Skeletal muscle tissue (tissue), 4 donors: Measurements from ENCODE around the gene SETSIP. TPM values are rescaled to one million over a fixed set of nuclear protein-coding genes. Genes with fewer than 3 reads are reported as not detected.

Source experiments
- H3K27ac ChIP-seq: one replicate; pipeline ENCODE4 v1.7.0; 2013; ENCODE audit warnings: mild to moderate bottlenecking, low read depth, low read length, inconsistent platforms
- H3K27me3 ChIP-seq, 3 donors: one replicate each; pipeline ENCODE4 v1.7.0; 2013; ENCODE audit warnings: low read length in 3 of 3; ENCODE audit not compliant: control insufficient read depth in 3 of 3, insufficient read depth in 3 of 3
- H3K36me3 ChIP-seq, 3 donors: one replicate each; pipeline ENCODE4 v1.7.0; 2013; ENCODE audit warnings: low read length in 3 of 3; ENCODE audit not compliant: control insufficient read depth in 3 of 3, insufficient read depth in 3 of 3
- H3K4me1 ChIP-seq, 3 donors: one replicate each; pipeline ENCODE4 v1.7.0; 2013; ENCODE audit warnings: low read length in 3 of 3, mild to moderate bottlenecking in 3 of 3; ENCODE audit not compliant: control insufficient read depth in 3 of 3, insufficient read depth in 3 of 3
- H3K4me3 ChIP-seq, 3 donors: one replicate each; pipeline ENCODE4 v1.7.0; 2013; ENCODE audit warnings: low read length in 3 of 3
- H3K9ac ChIP-seq, 3 donors: one replicate each; pipeline ENCODE4 v1.7.0; 2013; ENCODE audit warnings: low read length in 3 of 3, mild to moderate bottlenecking in 3 of 3, moderate library complexity in 2 of 3, low read depth in 1 of 3
- H3K9me3 ChIP-seq, 3 donors: one replicate each; pipeline ENCODE4 v1.7.0; 2013; ENCODE audit warnings: low read length in 3 of 3; ENCODE audit not compliant: control insufficient read depth in 3 of 3
- total RNA-seq: library from RNA; depleted of rRNA; stranded (reverse); fragments of >200 nt; gene quantifications from one replicate; pipeline ENCODE4 v1.2.3, GENCODE V29; 2014
- donor health status: Osteomylitis.

The SETSIP gene
- total RNA-seq, 1 donor from 2014 or later, result not detected

- Histone ChIP-seq H3K9ac (no peak overlapping the region), H3K4me1 (no peaks in the 10 kb centered on the region), H3K9me3 (no peaks in the 10 kb centered on the region), H3K4me3 (no peak overlapping the region), H3K27ac (no peak overlapping the region), H3K27me3 (no peaks in the 10 kb centered on the region), H3K36me3 (no peaks in the 10 kb centered on the region)
These were observed 4.3 kb downstream of the SETSIP start for GRCh38 chr1:92070892-92071291.

GRCh38 chr1:92066321-92066720 is 8.9 kb downstream of the SETSIP start:
- Histone ChIP-seq H3K9ac (no peak overlapping the region), H3K27ac (no peak overlapping the region), H3K4me3 (no peak overlapping the region), H3K36me3 (no peaks in the 10 kb centered on the region), H3K27me3 (no peaks in the 10 kb centered on the region), H3K9me3 (no peaks in the 10 kb centered on the region), H3K4me1 (no peaks in the 10 kb centered on the region)

GRCh38 chr1:92065042-92065441 is 10.2 kb downstream of the SETSIP start:
- Histone ChIP-seq H3K4me3 (no peak overlapping the region), H3K27me3 (no peaks in the 10 kb centered on the region), H3K36me3 (no peaks in the 10 kb centered on the region), H3K27ac (no peak overlapping the region), H3K9me3 (no peaks in the 10 kb centered on the region), H3K9ac (no peak overlapping the region), H3K4me1 (no peaks in the 10 kb centered on the region)

- Histone ChIP-seq H3K4me3 (no peak overlapping the region), H3K9me3 (no peaks in the 10 kb centered on the region), H3K4me1 (no peaks in the 10 kb centered on the region), H3K9ac (no peak overlapping the region), H3K27me3 (no peaks in the 10 kb centered on the region), H3K36me3 (no peaks in the 10 kb centered on the region), H3K27ac (no peak overlapping the region)
These were observed 23.3 kb downstream of the SETSIP start for GRCh38 chr1:92051948-92052347.

GRCh38 chr1:92045766-92046495 is 29.3 kb downstream of the SETSIP start:
- Histone ChIP-seq H3K36me3 (no peaks in the 10 kb centered on the region), H3K4me3 (no peak overlapping the region), H3K27ac (no peak overlapping the region), H3K27me3 (no peaks in the 10 kb centered on the region), H3K9me3 (no peaks in the 10 kb centered on the region), H3K4me1 (no peaks in the 10 kb centered on the region), H3K9ac (no peak overlapping the region)

GRCh38 chr1:92043621-92044020 is 31.6 kb downstream of the SETSIP start:
- H3K4me1 ChIP-seq, result no peaks in the 10 kb centered on the region
- H3K27ac ChIP-seq, result no peak overlapping the region
- H3K36me3 ChIP-seq, result no peaks in the 10 kb centered on the region
- no peak overlapping the region for H3K9ac ChIP-seq
- H3K27me3 ChIP-seq, result no peaks in the 10 kb centered on the region
- H3K9me3 ChIP-seq, result no peaks in the 10 kb centered on the region
- H3K4me3 ChIP-seq, result no peak overlapping the region

GRCh38 chr1:92040971-92041370 is 34.2 kb downstream of the SETSIP start:
- Histone ChIP-seq H3K4me1 (no peaks in the 10 kb centered on the region), H3K27me3 (no peaks in the 10 kb centered on the region), H3K27ac (no peak overlapping the region), H3K9me3 (no peaks in the 10 kb centered on the region), H3K36me3 (no peaks in the 10 kb centered on the region), H3K9ac (no peak overlapping the region), H3K4me3 (no peak overlapping the region)

GRCh38 chr1:92038695-92039346 is 36.4 kb downstream of the SETSIP start:
- no peaks in the 10 kb centered on the region for H3K36me3 ChIP-seq
- no peaks in the 10 kb centered on the region for H3K4me1 ChIP-seq
- no peak overlapping the region for H3K9ac ChIP-seq
- no peaks in the 10 kb centered on the region for H3K27me3 ChIP-seq
- H3K27ac ChIP-seq, result no peak overlapping the region
- no peaks in the 10 kb centered on the region for H3K9me3 ChIP-seq
- H3K4me3 ChIP-seq, result no peak overlapping the region

- no peaks in the 10 kb centered on the region for H3K36me3 ChIP-seq
These were observed 37.8 kb downstream of the SETSIP start for GRCh38 chr1:92037400-92037799.

GRCh38 chr1:92031281-92032110 is 43.7 kb downstream of the SETSIP start:
- Histone ChIP-seq H3K9ac (no peak overlapping the region), H3K27ac (no peak overlapping the region), H3K36me3 (no peaks in the 10 kb centered on the region), H3K4me3 (no peak overlapping the region), H3K27me3 (peaks cover 8 to 13% (median 9%) of the 10 kb centered on the region in 3 donors), H3K9me3 (no peaks in the 10 kb centered on the region), H3K4me1 (peaks cover 0 to 4% (median 0%) of the 10 kb centered on the region in 3 donors)

More at GRCh38 chr1:92037400-92037799, 37.8 kb downstream of the SETSIP start:
- H3K27ac ChIP-seq, result no peak overlapping the region
- H3K27me3 ChIP-seq, result no peaks in the 10 kb centered on the region
- H3K4me1 ChIP-seq, result no peaks in the 10 kb centered on the region
- H3K9ac ChIP-seq, result no peak overlapping the region
- H3K9me3 ChIP-seq, result no peaks in the 10 kb centered on the region
- no peak overlapping the region for H3K4me3 ChIP-seq
